DOHH2 (cell line): ENCODE measurements around the gene GALE.

Source experiments
- H3F3A ChIP-seq: fragments of 200-600 bp; sonication (generic), shearing (Covaris generic); 2 replicates; pipeline ENCODE4 v1.6.0; 2016; ENCODE audit warnings: antibody characterized with exemption, mild to moderate bottlenecking; ENCODE audit not compliant: control insufficient read depth, insufficient read depth
- H3K27ac ChIP-seq: fragments of 200-600 bp; sonication (generic); 2 replicates; pipeline ENCODE4 v1.5.1; 2014; ENCODE audit warnings: low read depth, mild to moderate bottlenecking, low read length, moderate library complexity
- H3K27me3 ChIP-seq: fragments of 200-600 bp; sonication (generic); 2 replicates; pipeline ENCODE4 v1.6.1; 2014; ENCODE audit warnings: mild to moderate bottlenecking, low read length, mixed read lengths; ENCODE audit not compliant: control insufficient read depth
- H3K36me3 ChIP-seq: fragments of 200-600 bp; sonication (generic); 2 replicates; pipeline ENCODE4 v1.6.1; 2014; ENCODE audit warnings: mild to moderate bottlenecking, low read length, moderate library complexity, mixed read lengths; ENCODE audit not compliant: control insufficient read depth
- H3K4me1 ChIP-seq: fragments of 200-600 bp; sonication (generic); 2 replicates; pipeline ENCODE4 v1.6.1; 2014; ENCODE audit warnings: mild to moderate bottlenecking, low read length, mixed read lengths; ENCODE audit not compliant: control insufficient read depth
- H3K4me2 ChIP-seq: fragments of 200-600 bp; sonication (generic); 2 replicates; pipeline ENCODE4 v1.6.0; 2014; ENCODE audit warnings: mild to moderate bottlenecking, low read length, moderate library complexity
- H3K4me3 ChIP-seq: fragments of 200-600 bp; sonication (generic); 2 replicates; pipeline ENCODE4 v1.5.1; 2014; ENCODE audit warnings: mild to moderate bottlenecking, low read length, mixed read lengths
- H3K79me2 ChIP-seq: fragments of 200-600 bp; sonication (generic); 2 replicates; pipeline ENCODE4 v1.6.1; 2014; ENCODE audit warnings: mild to moderate bottlenecking, low read length, mixed read lengths; ENCODE audit not compliant: control insufficient read depth
- H3K9me2 ChIP-seq: fragments of 200-600 bp; sonication (generic); replicated peaks from 2 replicates; pipeline ENCODE4 v1.6.1; 2014; ENCODE audit warnings: mild to moderate bottlenecking, low read length, mixed read lengths; ENCODE audit not compliant: control insufficient read depth
- H3K9me3 ChIP-seq: fragments of 200-600 bp; sonication (generic); 2 replicates; pipeline ENCODE4 v1.6.1; 2014; ENCODE audit warnings: antibody characterized with exemption, low read length, mixed read lengths; ENCODE audit not compliant: control insufficient read depth, insufficient read depth
- H4K20me1 ChIP-seq: fragments of 200-600 bp; sonication (generic); 2 replicates; pipeline ENCODE4 v1.6.0; 2014; ENCODE audit warnings: low read depth, mild to moderate bottlenecking, antibody characterized with exemption, low read length, moderate library complexity; ENCODE audit not compliant: control insufficient read depth, insufficient read depth
- CTCF ChIP-seq: fragments of 200-600 bp; sonication (generic); IDR thresholded peaks from one replicate; pipeline ENCODE4 v1.5.1; 2014; ENCODE audit warnings: antibody characterized with exemption, mild to moderate bottlenecking, low read depth, low read length; ENCODE audit not compliant: poor library complexity, severe bottlenecking
- EZH2phosphoT487 ChIP-seq: fragments of 200-600 bp; sonication (generic); IDR thresholded peaks from 2 replicates; pipeline ENCODE4 v1.6.1; 2017; ENCODE audit warnings: borderline replicate concordance, mild to moderate bottlenecking, antibody characterized with exemption, low read length, moderate library complexity, mixed read lengths

The GALE gene

DNA sequence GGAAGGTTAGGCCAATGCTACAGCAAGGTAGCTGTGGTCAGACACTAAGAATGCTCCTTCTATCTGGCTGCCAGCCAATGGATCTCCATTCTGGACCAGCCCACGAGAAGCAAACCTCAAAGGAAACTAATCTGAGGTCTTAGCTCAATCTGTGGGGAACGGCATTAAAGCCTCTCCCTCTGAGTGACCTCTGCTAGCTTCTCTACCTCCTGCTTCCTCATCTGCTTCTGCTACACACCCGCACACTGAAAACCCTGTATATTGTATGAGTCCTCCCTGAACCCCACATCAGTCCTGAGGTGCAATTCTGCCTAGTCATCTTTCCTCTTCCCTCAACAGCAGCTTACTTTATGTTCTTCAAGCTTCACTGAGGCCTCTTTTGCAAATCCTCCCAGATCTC is 6.9 kb upstream of the GALE start:
- Histone ChIP-seq H3K79me2 (no peaks in the 10 kb centered on the region), H3K36me3 (no peaks in the 10 kb centered on the region), H3K27me3 (no peaks in the 10 kb centered on the region), H3K27ac (no peak overlapping the region), H4K20me1 (no peaks in the 10 kb centered on the region), H3F3A (no peaks in the 10 kb centered on the region), H3K4me3 (no peak overlapping the region), H3K9me2 (no peaks in the 10 kb centered on the region), H3K9me3 (no peaks in the 10 kb centered on the region), H3K4me1 (peaks cover 25% of the 10 kb centered on the region), H3K4me2 (no peak overlapping the region)
- TF ChIP-seq EZH2phosphoT487 (no peak), CTCF (no peak)

DNA sequence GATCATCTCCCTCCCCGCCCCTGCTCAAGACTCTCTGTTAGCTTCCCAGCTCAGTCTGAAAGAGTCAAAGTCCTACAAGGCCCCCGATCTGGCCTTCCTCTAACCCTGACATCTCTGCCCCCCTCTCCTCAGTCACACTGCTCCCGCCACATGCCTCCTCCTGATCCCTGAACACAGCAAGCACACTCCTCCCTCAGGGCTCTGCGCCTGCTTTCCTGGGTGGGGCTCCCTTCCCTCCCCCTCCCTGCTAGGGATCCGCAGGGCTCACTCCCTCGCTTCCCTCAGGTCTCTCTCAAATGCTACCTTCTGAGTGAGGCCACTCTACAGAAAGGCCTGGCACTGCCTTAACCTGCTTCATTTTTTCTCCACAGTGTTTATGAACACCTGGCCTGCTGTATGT is 5.7 kb upstream of the GALE start:
- H3K4me1 ChIP-seq = peaks cover 28% of the 10 kb centered on the region
- no peaks in the 10 kb centered on the region for H3F3A ChIP-seq
- H3K9me2 ChIP-seq = no peaks in the 10 kb centered on the region
- H3K27ac ChIP-seq = no peak overlapping the region
- H3K4me2 ChIP-seq = no peak overlapping the region
- H3K27me3 ChIP-seq = no peaks in the 10 kb centered on the region
- H3K4me3 ChIP-seq = no peak overlapping the region
- H3K79me2 ChIP-seq = no peaks in the 10 kb centered on the region
- no peaks in the 10 kb centered on the region for H3K36me3 ChIP-seq
- H4K20me1 ChIP-seq = no peaks in the 10 kb centered on the region
- TF ChIP-seq EZH2phosphoT487 (no peak), CTCF (no peak)
- no peaks in the 10 kb centered on the region for H3K9me3 ChIP-seq

- no peaks in the 10 kb centered on the region for H3K36me3 ChIP-seq
- H4K20me1 ChIP-seq = no peaks in the 10 kb centered on the region
Observed at GRCh38 chr1:23805025-23805424, 4.5 kb upstream of the GALE start.

More at GRCh38 chr1:23805025-23805424, 4.5 kb upstream of the GALE start:
- H3K4me1 ChIP-seq = peaks cover 18% of the 10 kb centered on the region
- H3K79me2 ChIP-seq = peaks cover 4% of the 10 kb centered on the region
- no peaks in the 10 kb centered on the region for H3K27me3 ChIP-seq
- H3F3A ChIP-seq = no peaks in the 10 kb centered on the region
- H3K9me3 ChIP-seq = no peaks in the 10 kb centered on the region
- no peaks in the 10 kb centered on the region for H3K9me2 ChIP-seq
- no peak overlapping the region for H3K4me2 ChIP-seq
- H3K4me3 ChIP-seq = no peak overlapping the region
- no peak overlapping the region for H3K27ac ChIP-seq
- no peak for TF ChIP-seq CTCF
- TF ChIP-seq EZH2phosphoT487 = no peak
